ENCODE results near the gene TXLNA.

DNA sequence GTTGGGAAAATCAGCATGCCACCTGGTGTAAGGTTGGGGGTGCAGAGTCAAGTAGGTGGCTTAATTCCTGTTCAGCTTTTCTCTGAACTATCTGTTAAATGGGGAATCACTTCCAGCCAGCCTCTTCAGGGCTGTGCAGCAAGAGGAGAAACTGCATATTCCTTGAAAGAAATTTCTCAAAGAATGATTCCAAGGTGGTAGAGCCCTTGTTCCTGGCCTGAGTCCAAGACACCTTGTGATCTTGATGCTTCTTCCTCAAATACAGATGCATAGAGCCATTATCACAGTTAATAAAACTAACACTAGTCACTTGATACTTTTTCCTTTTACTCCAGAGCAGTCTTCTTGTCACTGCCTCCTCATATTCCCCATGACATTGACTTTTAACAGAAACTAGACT lies 5.2 kb downstream of the TXLNA start:
- TF ChIP-seq POLR2A (IDR thresholded peaks at IDR 0.05) = no peak
- TF ChIP-seq, protein P1, sequence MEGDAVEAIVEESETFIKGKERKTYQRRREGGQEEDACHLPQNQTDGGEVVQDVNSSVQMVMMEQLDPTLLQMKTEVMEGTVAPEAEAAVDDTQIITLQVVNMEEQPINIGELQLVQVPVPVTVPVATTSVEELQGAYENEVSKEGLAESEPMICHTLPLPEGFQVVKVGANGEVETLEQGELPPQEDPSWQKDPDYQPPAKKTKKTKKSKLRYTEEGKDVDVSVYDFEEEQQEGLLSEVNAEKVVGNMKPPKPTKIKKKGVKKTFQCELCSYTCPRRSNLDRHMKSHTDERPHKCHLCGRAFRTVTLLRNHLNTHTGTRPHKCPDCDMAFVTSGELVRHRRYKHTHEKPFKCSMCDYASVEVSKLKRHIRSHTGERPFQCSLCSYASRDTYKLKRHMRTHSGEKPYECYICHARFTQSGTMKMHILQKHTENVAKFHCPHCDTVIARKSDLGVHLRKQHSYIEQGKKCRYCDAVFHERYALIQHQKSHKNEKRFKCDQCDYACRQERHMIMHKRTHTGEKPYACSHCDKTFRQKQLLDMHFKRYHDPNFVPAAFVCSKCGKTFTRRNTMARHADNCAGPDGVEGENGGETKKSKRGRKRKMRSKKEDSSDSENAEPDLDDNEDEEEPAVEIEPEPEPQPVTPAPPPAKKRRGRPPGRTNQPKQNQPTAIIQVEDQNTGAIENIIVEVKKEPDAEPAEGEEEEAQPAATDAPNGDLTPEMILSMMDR (IDR thresholded peaks at IDR 0.05) = no peak
- no peak for TF ChIP-seq POLR2AphosphoS5 (IDR thresholded peaks at IDR 0.05)
- TF ChIP-seq EP300 (IDR thresholded peaks at IDR 0.05) = no peak

Measured in upper lobe of left lung (tissue), 4 donors.